Tibial artery (tissue), 4 donors: ENCODE measurements around the gene OTOS.
A peak's percentile ranks its signal among the peaks of the same experiment; 100 is the strongest.

Experiments
- DNase-seq, 2 donors: peaks; one replicate each; pipeline ENCODE4 v3.0.0-alpha.2; 2019
- H3K27ac ChIP-seq, 2 donors: fragments of 200-600 bp; sonication (generic) in 1 of 2; 1 replicate in 1 of 2; 2 replicates in 1 of 2; pipeline ENCODE4 v1.5.1; 2018 to 2019; ENCODE audit warnings: mild to moderate bottlenecking in 1 of 2
- H3K27me3 ChIP-seq, 2 donors: fragments of 200-600 bp; sonication (generic) in 1 of 2; one replicate each; pipeline versions ENCODE4 v1.5.1 to v1.6.0; 2016 to 2019
- H3K36me3 ChIP-seq, 3 donors: fragments of 200-600 bp; sonication (generic) in 2 of 3; one replicate each; pipeline ENCODE4 v1.5.1; 2016 to 2019; ENCODE audit warnings: mild to moderate bottlenecking in 2 of 3
- H3K4me1 ChIP-seq, 4 donors: fragments of 200-600 bp; sonication (generic) in 2 of 4; 1 replicate in 3 of 4; 2 replicates in 1 of 4; pipeline ENCODE4 v1.5.1; 2016 to 2019
- H3K4me3 ChIP-seq, 2 donors: fragments of 200-600 bp; sonication (generic) in 1 of 2; 1 replicate in 1 of 2; 2 replicates in 1 of 2; pipeline ENCODE4 v1.5.1; 2018 to 2019; ENCODE audit warnings: mild to moderate bottlenecking in 2 of 2
- H3K9me3 ChIP-seq, 3 donors: fragments of 200-600 bp; sonication (generic) in 1 of 3; one replicate each; pipeline ENCODE4 v1.5.1; 2016 to 2019
- CTCF ChIP-seq, 2 experiments: fragments of 200-600 bp in 1 of 2; fragments of 450-650 bp in 1 of 2; IDR thresholded peaks; one replicate each; pipeline ENCODE4 v1.5.1; 2017 to 2019; ENCODE audit warnings: antibody characterized with exemption in 2 of 2, mild to moderate bottlenecking in 1 of 2, moderate library complexity in 1 of 2
- intact Hi-C: fragments of 100-400 bp; cut with DNase I; formaldehyde crosslinking; loops from one replicate; pipeline ENCODE4 v1.15.0; 2023; ENCODE audit warnings: low total_unique reads

Gene OTOS

GRCh38 chr2:240134466-240134865, 6.0 kb downstream of the OTOS start:
- Histone ChIP-seq H3K4me1 (peaks cover 0 to 21% (median 12%) of the 10 kb centered on the region in 4 donors), H3K36me3 (peaks cover 42 to 44% (median 43%) of the 10 kb centered on the region in 3 donors), H3K27ac (no peak overlapping the region), H3K4me3 (no peak overlapping the region), H3K27me3 (no peaks in the 10 kb centered on the region), H3K9me3 (no peaks in the 10 kb centered on the region)
- intact Hi-C loops, result no loop called here
- TF ChIP-seq CTCF (IDR thresholded peaks at IDR 0.05), result no peak
- peak; percentile 5 to 24 for DNase-seq

- TF ChIP-seq CTCF (IDR thresholded peaks at IDR 0.05), result no peak
- intact Hi-C loops, result no loop called here
- Histone ChIP-seq H3K9me3 (no peaks in the 10 kb centered on the region), H3K4me1 (peaks cover 0 to 21% (median 12%) of the 10 kb centered on the region in 4 donors), H3K27ac (no peak overlapping the region), H3K36me3 (peaks cover 52 to 55% (median 53%) of the 10 kb centered on the region in 3 donors), H3K27me3 (no peaks in the 10 kb centered on the region), H3K4me3 (no peak overlapping the region)
- DNase-seq, result peak; percentile 9 to 47
These were observed 7.1 kb downstream of the OTOS start for GRCh38 chr2:240133401-240133800.

- intact Hi-C loops, result no loop called here
These were observed 7.8 kb downstream of the OTOS start for GRCh38 chr2:240132651-240132980.

GRCh38 chr2:240131941-240132650, 8.4 kb downstream of the OTOS start:
- no peak overlapping the region for H3K27ac ChIP-seq
- peak; percentile 2 to 50 for DNase-seq
- intact Hi-C loops, result no loop called here
- H3K9me3 ChIP-seq, result peaks cover 0 to 5% (median under 1%) of the 10 kb centered on the region in 3 donors
- H3K4me3 ChIP-seq, result no peak overlapping the region
- peaks cover 65 to 68% (median 66%) of the 10 kb centered on the region in 3 donors for H3K36me3 ChIP-seq
- no peaks in the 10 kb centered on the region for H3K27me3 ChIP-seq
- TF ChIP-seq CTCF (IDR thresholded peaks at IDR 0.05), result no peak
- peaks cover 0 to 21% (median 11%) of the 10 kb centered on the region in 4 donors for H3K4me1 ChIP-seq

More at GRCh38 chr2:240132651-240132980, 7.8 kb downstream of the OTOS start:
- Histone ChIP-seq H3K9me3 (peaks cover 0 to under 1% (median 0%) of the 10 kb centered on the region in 3 donors), H3K4me1 (peaks cover 0 to 21% (median 12%) of the 10 kb centered on the region in 4 donors), H3K36me3 (peaks cover 60 to 63% (median 61%) of the 10 kb centered on the region in 3 donors), H3K27me3 (no peaks in the 10 kb centered on the region), H3K27ac (no peak overlapping the region), H3K4me3 (no peak overlapping the region)
- TF ChIP-seq CTCF (IDR thresholded peaks at IDR 0.05), result no peak
- DNase-seq, result peak in 1 of 2 donors; percentile 3

- Histone ChIP-seq H3K27ac (no peak overlapping the region), H3K27me3 (no peaks in the 10 kb centered on the region), H3K9me3 (peaks cover 0 to 8% (median 5%) of the 10 kb centered on the region in 3 donors), H3K36me3 (peaks cover 66 to 76% (median 74%) of the 10 kb centered on the region in 3 donors), H3K4me3 (no peak overlapping the region), H3K4me1 (peaks cover 0 to 16% (median 9%) of the 10 kb centered on the region in 4 donors)
- DNase-seq, result peak; percentile 2 to 57
- intact Hi-C loops, result no loop called here
- TF ChIP-seq CTCF (IDR thresholded peaks at IDR 0.05), result no peak
These were observed 9.2 kb downstream of the OTOS start for GRCh38 chr2:240131296-240131695.
